HG02884 (cell line): ENCODE results near the gene C5orf15.

Experiments used
- ATAC-seq: cut with Tn5 transposase; IDR thresholded peaks from one replicate; pipeline ENCODE4 v1.9.1; 2021; ENCODE audit warnings: mild to moderate bottlenecking, moderate library complexity; ENCODE audit not compliant: unreplicated experiment

Gene C5orf15

GRCh38 chr5:133925866-133926488, 42.4 kb downstream of the C5orf15 start:
- ATAC-seq, result no peak

- ATAC-seq, result no peak
These were observed 43.2 kb downstream of the C5orf15 start for GRCh38 chr5:133925269-133925668.

DNA sequence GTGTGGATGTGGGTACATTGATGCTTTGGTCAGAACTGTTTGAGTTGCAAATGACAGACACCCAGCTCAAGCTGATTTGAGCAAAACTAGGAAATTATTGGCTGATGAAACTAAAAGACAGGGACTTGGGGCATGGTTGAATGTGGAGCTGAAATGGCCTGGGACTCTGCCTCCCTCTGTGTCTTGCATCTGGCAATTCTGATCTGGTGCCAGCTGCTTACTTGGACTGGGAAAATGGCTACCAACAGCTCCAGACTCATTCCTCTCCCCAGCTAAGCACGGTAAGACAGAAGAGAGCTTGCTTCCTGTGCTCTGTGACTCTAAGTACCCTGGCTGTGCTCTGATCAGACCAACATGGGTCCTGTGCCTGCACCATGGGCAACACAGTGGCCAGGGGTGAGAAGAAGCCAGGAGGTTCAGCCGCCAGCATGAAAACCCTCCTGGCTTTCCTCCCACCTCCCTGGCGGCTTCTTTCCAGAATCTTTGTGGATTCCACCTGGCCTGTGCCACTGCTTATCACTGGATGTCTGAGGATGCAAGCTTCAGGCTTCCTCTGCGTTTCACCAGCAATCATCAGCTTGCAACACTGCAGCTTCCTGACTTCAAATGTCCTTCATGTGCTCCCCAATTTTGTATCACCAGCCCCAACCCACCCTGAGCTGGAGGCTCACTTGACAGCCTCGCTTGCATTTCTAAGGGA, 44.1 kb downstream of the C5orf15 start:
- ATAC-seq, result no peak

DNA sequence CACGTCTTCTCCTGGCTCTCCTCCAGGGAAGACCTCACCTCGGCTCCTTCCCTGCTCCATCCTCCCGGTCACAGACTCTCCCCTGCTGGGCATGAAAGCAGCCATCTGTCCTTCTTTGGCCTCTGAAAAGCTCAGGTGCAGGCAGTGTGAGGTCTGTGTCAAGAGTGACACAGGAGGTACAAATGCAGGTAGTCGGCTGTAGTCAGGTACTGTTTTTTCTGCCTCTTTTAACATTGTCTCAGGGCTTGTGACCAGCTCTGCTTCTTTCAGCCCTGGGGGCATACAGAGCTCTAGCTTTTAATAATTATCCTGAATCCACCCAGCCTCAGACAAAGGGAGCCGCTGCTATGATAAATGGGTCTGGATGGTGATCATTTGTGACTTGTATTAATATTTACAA, 46.4 kb downstream of the C5orf15 start:
- no peak for ATAC-seq

DNA sequence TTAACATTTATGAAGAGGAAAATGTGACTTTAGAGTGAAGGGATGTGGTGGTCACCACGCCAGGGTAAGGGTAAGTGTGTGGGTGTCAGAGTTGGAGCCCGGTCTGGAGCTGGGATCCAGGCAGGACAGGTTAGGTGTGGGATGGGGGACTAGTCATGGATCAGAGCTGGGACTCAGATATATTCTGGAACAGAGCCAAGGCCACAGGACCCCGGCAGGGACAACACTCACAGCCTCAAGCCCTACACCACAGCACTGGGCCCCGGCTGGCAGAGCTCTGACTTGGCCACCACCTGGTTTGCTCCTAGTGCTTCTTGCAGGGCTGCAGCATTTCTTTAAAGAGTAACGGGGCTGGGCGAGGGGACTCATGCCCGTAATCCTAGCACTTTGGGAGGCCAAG, 47.4 kb downstream of the C5orf15 start:
- ATAC-seq, result no peak

GRCh38 chr5:133919148-133920136, 49.0 kb downstream of the C5orf15 start:
- no peak for ATAC-seq

- no peak for ATAC-seq
These were observed 49.7 kb downstream of the C5orf15 start for GRCh38 chr5:133918731-133919130.

DNA sequence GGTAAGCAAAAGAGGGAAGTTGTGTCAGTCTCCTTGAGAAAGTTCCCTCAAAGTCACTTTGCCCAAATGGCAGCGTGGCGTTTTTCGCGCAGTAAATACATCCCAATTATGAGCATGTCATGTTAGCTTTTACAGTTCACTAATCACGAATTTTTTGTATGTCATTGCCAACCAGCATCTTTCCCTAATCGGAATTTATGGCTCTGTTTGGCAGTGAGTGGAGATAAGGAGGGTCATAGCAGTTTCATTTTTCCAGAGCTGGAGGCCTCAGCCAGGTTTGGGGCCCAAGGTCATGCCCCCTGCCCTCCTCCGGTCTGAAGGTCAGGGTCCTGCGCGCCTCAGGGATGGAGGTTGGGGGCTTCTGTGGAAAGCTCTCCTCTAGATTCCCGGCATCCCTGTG, 50.1 kb downstream of the C5orf15 start:
- no peak for ATAC-seq

DNA sequence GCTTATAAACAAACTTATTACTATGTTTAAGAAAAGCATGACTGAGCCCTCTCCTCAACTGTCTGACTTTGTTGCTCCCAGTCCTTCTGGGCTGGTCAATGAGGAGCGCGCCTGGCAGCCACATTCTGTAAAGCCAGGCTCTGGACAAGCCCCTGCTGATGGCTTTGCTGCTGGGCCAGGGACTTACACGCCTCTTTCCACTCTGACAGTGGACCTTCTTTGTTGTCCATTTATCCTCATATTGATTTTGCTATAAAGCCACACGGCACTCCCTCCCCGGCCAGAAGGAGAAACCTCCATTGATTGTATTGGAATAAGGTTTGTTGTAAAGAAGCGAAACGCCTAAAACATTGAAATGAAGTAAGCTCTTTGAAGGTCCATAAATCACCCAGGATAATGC, 50.6 kb downstream of the C5orf15 start:
- ATAC-seq, result no peak

- no peak for ATAC-seq
These were observed 51.5 kb downstream of the C5orf15 start for GRCh38 chr5:133916914-133917313.

- no peak for ATAC-seq
These were observed 51.9 kb downstream of the C5orf15 start for GRCh38 chr5:133916479-133916878.

- no peak for ATAC-seq
These were observed 54.0 kb downstream of the C5orf15 start for GRCh38 chr5:133914434-133914833.

DNA sequence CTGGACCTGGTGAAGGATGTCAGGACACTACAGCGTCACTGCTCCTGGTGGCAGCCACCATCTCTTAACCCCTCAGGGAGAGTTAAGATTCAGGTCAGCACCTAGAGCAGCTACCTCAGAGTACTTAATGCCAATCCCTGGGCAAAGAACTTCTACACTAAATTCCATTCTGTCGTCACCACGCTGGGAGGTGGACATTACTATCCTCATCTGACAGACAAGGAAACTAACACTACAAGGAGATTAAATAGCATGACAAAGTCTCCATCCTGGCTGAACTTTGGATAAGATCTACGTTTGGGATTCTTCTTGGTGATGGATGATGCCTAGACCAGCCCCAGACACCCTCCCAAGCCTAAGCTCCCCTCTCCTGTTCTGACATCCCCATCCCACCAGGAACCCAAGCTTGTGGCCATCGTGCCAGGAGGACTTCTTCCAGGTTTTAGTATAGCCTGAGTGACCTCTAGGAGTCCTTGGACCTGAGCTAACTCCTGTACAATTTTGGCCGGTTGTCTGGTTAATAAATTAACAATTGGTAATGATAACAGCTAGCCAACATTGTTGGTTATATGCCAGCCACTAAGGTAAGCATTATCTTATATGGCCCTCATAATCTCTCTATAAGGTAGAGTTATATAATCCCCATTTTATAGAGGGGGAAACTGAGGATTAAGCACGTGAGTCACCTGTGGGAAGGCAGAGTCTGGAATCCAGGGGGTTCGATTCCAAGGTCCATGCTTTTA, 54.8 kb downstream of the C5orf15 start:
- no peak for ATAC-seq

GRCh38 chr5:133912951-133913350, 55.5 kb downstream of the C5orf15 start:
- no peak for ATAC-seq

DNA sequence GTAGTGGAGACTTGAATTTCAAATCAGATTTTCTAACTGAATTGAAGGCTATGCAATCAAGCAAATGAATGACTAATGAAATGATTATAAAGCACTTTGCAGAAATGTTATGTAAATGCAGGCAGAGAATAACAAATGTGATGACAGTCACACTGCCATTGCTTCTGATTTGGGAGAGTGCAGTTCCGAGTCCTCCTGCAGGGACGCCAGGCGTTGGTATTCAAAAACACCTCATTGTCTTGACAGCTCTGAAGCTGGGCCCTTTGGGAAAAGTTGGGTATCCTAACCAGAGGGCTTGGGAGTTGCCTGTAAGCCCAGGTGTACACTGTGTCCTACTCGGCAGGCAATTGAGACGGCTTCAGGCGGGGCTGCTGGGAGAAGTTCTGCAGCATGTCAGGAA, 57.9 kb downstream of the C5orf15 start:
- no peak for ATAC-seq

DNA sequence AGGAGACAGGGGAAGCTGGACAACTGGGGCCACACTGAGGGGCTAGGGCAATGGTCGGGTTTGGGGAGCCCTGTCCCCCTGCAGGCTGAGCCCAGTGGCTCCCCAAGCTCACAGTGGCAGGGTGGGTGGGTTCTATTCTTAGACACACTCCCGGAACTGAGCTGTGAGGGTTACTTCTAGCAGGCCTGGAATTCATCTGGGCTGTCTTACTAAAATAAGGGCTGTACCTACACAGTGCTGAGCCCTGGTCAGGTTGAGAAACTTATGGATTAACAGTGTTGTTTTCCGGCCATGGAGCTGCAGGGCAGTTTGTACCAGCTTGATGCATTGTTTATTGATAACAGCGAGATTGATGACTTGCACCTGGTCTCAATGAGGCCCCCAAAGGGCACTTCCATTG, 58.8 kb downstream of the C5orf15 start:
- no peak for ATAC-seq

DNA sequence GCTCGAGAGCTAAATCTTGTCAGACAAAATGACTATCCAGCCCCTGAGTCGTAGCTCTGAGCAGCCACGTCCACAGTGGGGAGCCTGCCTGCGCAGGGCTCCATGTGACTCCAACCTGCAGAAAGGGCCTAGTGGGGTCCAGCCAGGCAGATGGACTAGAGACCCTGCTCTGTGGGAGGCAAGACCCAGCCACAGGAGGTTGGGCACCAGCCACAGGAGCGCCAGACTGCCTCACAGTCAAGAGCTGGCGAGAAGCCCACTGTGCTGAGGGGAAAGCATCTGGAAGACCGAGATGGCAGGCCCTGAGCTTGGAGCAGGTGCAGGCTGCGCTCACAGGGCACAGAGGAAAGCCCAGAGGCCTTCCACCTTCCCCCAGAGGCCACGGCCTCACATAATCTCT, 61.4 kb downstream of the C5orf15 start:
- no peak for ATAC-seq

DNA sequence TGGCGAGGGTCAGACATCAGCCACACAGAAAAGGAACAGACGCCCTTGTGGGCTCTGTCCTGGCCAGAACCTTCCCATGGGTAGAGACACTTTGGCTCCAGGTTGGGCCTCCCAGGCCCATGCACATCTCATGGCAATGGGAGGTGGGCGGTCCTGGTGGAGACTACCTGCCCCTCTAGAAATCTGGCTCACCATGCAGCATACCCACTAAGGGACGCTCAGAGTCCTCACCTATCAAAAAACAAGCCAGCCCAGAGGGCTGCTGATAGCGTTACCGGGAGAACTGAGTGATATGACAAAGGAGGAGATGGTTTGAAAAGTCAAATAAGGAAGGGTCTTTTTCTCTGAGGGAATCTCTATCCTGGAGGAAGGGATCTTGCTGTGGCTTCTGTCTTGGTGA, 62.1 kb downstream of the C5orf15 start:
- ATAC-seq, result no peak
